ENCODE results near the gene CAP1.

Gene CAP1

GRCh38 chr1:40059338-40059959 lies 18.9 kb downstream of the CAP1 start:
- DNase-seq: peak in 1 of 2 experiments; percentile 43

- no peak for DNase-seq
Observed at GRCh38 chr1:40059960-40060750, 19.6 kb downstream of the CAP1 start.

- no peak for DNase-seq
Observed at GRCh38 chr1:40064797-40065499, 24.4 kb downstream of the CAP1 start.

GRCh38 chr1:40067023-40067422 lies 26.5 kb downstream of the CAP1 start:
- no peak for DNase-seq

GRCh38 chr1:40067851-40068250 lies 27.3 kb downstream of the CAP1 start:
- no peak for DNase-seq

- DNase-seq: no peak
Observed at GRCh38 chr1:40072142-40072541, 31.6 kb downstream of the CAP1 start.

- DNase-seq: no peak
Observed at GRCh38 chr1:40073062-40073461, 32.5 kb downstream of the CAP1 start.

- DNase-seq: no peak
Observed at GRCh38 chr1:40075266-40075665, 34.7 kb downstream of the CAP1 start.

GRCh38 chr1:40076895-40077312 lies 36.4 kb downstream of the CAP1 start:
- no peak for DNase-seq

- peak; percentile 59 to 68 for DNase-seq
Observed at GRCh38 chr1:40078512-40079333, 38.2 kb downstream of the CAP1 start.

- DNase-seq: no peak
Observed at GRCh38 chr1:40079774-40080400, 39.4 kb downstream of the CAP1 start.

- DNase-seq: no peak
Observed at GRCh38 chr1:40081871-40082270, 41.3 kb downstream of the CAP1 start.

- DNase-seq: peak; percentile 29 to 46
Observed at GRCh38 chr1:40084750-40085149, 44.2 kb downstream of the CAP1 start.

GRCh38 chr1:40090652-40091355 lies 50.3 kb downstream of the CAP1 start:
- no peak for DNase-seq

- no peak for DNase-seq
Observed at GRCh38 chr1:40092241-40092640, 51.7 kb downstream of the CAP1 start.

GRCh38 chr1:40092706-40093639 lies 52.4 kb downstream of the CAP1 start:
- DNase-seq: no peak

GRCh38 chr1:40094466-40095110 lies 54.1 kb downstream of the CAP1 start:
- peak in 1 of 2 experiments; percentile 14 for DNase-seq

- DNase-seq: no peak
Observed at GRCh38 chr1:40095806-40096205, 55.3 kb downstream of the CAP1 start.

GRCh38 chr1:40096646-40096976 lies 56.1 kb downstream of the CAP1 start:
- no peak for DNase-seq

All from NCI-H2081 (cell line).